ENCODE results near the gene CTIF.

Gene CTIF

GRCh38 chr18:48575658-48576456 is 37.0 kb downstream of the CTIF start:
- no peak for DNase-seq

GRCh38 chr18:48576457-48576771 is 37.6 kb downstream of the CTIF start:
- no peak for DNase-seq

- DNase-seq = no peak
Measured at GRCh38 chr18:48577478-48578190, 38.8 kb downstream of the CTIF start.

GRCh38 chr18:48578289-48578688 is 39.5 kb downstream of the CTIF start:
- DNase-seq = no peak

- no peak for DNase-seq
Measured at GRCh38 chr18:48580066-48580465, 41.2 kb downstream of the CTIF start.

GRCh38 chr18:48580782-48581181 is 42.0 kb downstream of the CTIF start:
- DNase-seq = no peak

GRCh38 chr18:48581206-48581605 is 42.4 kb downstream of the CTIF start:
- DNase-seq = no peak

GRCh38 chr18:48581941-48582340 is 43.1 kb downstream of the CTIF start:
- DNase-seq = no peak

GRCh38 chr18:48582946-48583345 is 44.1 kb downstream of the CTIF start:
- DNase-seq = no peak

- no peak for DNase-seq
Measured at GRCh38 chr18:48583573-48583972, 44.7 kb downstream of the CTIF start.

- DNase-seq = no peak
Measured at GRCh38 chr18:48589797-48590519, 51.1 kb downstream of the CTIF start.

- no peak for DNase-seq
Measured at GRCh38 chr18:48590678-48591077, 51.8 kb downstream of the CTIF start.

- DNase-seq = no peak
Measured at GRCh38 chr18:48592540-48593171, 53.8 kb downstream of the CTIF start.

GRCh38 chr18:48594471-48595094 is 55.8 kb downstream of the CTIF start:
- DNase-seq = no peak

- DNase-seq = no peak
Measured at GRCh38 chr18:48595703-48596218, 56.9 kb downstream of the CTIF start.

GRCh38 chr18:48597110-48597509 is 58.3 kb downstream of the CTIF start:
- no peak for DNase-seq

- DNase-seq = no peak
Measured at GRCh38 chr18:48597671-48598070, 58.8 kb downstream of the CTIF start.

GRCh38 chr18:48599391-48599790 is 60.6 kb downstream of the CTIF start:
- no peak for DNase-seq

GRCh38 chr18:48600046-48600445 is 61.2 kb downstream of the CTIF start:
- DNase-seq = no peak

- no peak for DNase-seq
Measured at GRCh38 chr18:48600456-48601090, 61.7 kb downstream of the CTIF start.

- no peak for DNase-seq
Measured at GRCh38 chr18:48601343-48601742, 62.5 kb downstream of the CTIF start.

GRCh38 chr18:48602759-48603390 is 64.0 kb downstream of the CTIF start:
- no peak for DNase-seq
